H1 (cell line): Measurements from ENCODE around the gene LAMC1. TPM values are rescaled to one million over a fixed set of nuclear protein-coding genes. Genes with fewer than 3 reads are reported as not detected.

Experiments used
- CTCF ChIA-PET: fragments of 300-600 bp; sonication (Branson Sonifier 250); formaldehyde crosslinking; loops from one replicate; lab custom pipeline; 2021; ENCODE audit not compliant: partially characterized antibody; lab: Charles Lee
- POLR2A ChIA-PET: fragments of 300-600 bp; sonication (Branson Sonifier 250); formaldehyde crosslinking; loops from one replicate; lab custom pipeline; 2021; ENCODE audit warnings: inconsistent platforms; ENCODE audit not compliant: partially characterized antibody; lab: Charles Lee
- DNase-seq, 2 experiments: peaks; one replicate each; pipeline versions ENCODE4 v3.0.0 to v3.0.0-alpha.2; 2010 to 2022; ENCODE audit warnings: low spot score in 2 of 2, low read depth in 1 of 2, mixed read lengths in 1 of 2
- FAIRE-seq: peaks from 2 replicates; lab custom pipeline; 2011; peaks lifted over from hg19 to GRCh38; lab: Jason Lieb, UNC
- H2AFZ ChIP-seq: 2 replicates; pipeline ENCODE4 v1.8.1; 2012; ENCODE audit warnings: low read length, inconsistent platforms
- H2AK5ac ChIP-seq: 2 replicates; pipeline ENCODE4 v1.6.1; 2013; ENCODE audit warnings: low read depth, low read length
- H2BK120ac ChIP-seq: replicated peaks from 2 replicates; pipeline ENCODE3; 2013; ENCODE audit warnings: low read depth, low read length, inconsistent platforms
- H2BK12ac ChIP-seq: 2 replicates; pipeline ENCODE4 v1.6.1; 2013; ENCODE audit warnings: low read depth, low read length
- H2BK15ac ChIP-seq: 2 replicates; pipeline ENCODE4 v1.6.1; 2013; ENCODE audit warnings: low read length
- H2BK20ac ChIP-seq: 2 replicates; pipeline ENCODE4 v1.6.1; 2013; ENCODE audit warnings: low read length
- H2BK5ac ChIP-seq: 2 replicates; pipeline ENCODE4 v1.6.1; 2013; ENCODE audit warnings: low read depth, low read length
- H3K14ac ChIP-seq: 2 replicates; pipeline ENCODE4 v1.6.1; 2013; ENCODE audit warnings: inconsistent platforms; ENCODE audit not compliant: insufficient read length
- H3K18ac ChIP-seq: 2 replicates; pipeline ENCODE4 v1.6.1; 2013; ENCODE audit warnings: low read length; ENCODE audit errors: extremely low read depth
- H3K23ac ChIP-seq: 2 replicates; pipeline ENCODE4 v1.6.1; 2013; ENCODE audit warnings: inconsistent platforms; ENCODE audit not compliant: insufficient read length
- H3K23me2 ChIP-seq: 2 replicates; pipeline ENCODE4 v1.6.1; 2013; ENCODE audit warnings: low read depth, low read length
- H3K27ac ChIP-seq: 2 replicates; pipeline ENCODE4 v1.6.1; 2011; ENCODE audit warnings: low read depth, low read length, inconsistent platforms
- H3K27me3 ChIP-seq, 4 experiments: replicated peaks in 1 of 4; 1 replicate in 1 of 4; 2 replicates in 3 of 4; pipeline versions ENCODE4 v1.6.1 to v1.8.1; 2011 to 2013; ENCODE audit warnings: low read length in 3 of 4, mild to moderate bottlenecking in 3 of 4, inconsistent platforms in 2 of 4, mixed read lengths in 2 of 4, moderate library complexity in 1 of 4; ENCODE audit not compliant: control insufficient read depth in 3 of 4, insufficient read depth in 3 of 4; ENCODE audit errors: extremely low read depth in 1 of 4
- H3K36me3 ChIP-seq, 4 experiments: 2 replicates each; pipeline versions ENCODE4 v1.6.1 to v1.8.1; 2011 to 2013; ENCODE audit warnings: mild to moderate bottlenecking in 4 of 4, low read length in 3 of 4, moderate library complexity in 2 of 4, control low read depth in 1 of 4, inconsistent platforms in 1 of 4; ENCODE audit not compliant: insufficient read depth in 4 of 4, control insufficient read depth in 2 of 4
- H3K4ac ChIP-seq: replicated peaks from 2 replicates; pipeline ENCODE3; 2013; ENCODE audit warnings: low read length, low read depth, mixed read lengths, inconsistent platforms; ENCODE audit not compliant: insufficient read length
- H3K4me1 ChIP-seq, 4 experiments: replicated peaks in 1 of 4; 1 replicate in 1 of 4; 2 replicates in 3 of 4; pipeline versions ENCODE4 v1.6.1 to v1.8.1; 2011 to 2013; ENCODE audit warnings: low read length in 3 of 4, inconsistent platforms in 2 of 4, mixed read lengths in 1 of 4; ENCODE audit not compliant: insufficient read depth in 4 of 4, control insufficient read depth in 3 of 4
- H3K4me2 ChIP-seq, 2 experiments: 2 replicates each; pipeline versions ENCODE4 v1.6.1 to v1.8.1; 2011 to 2013; ENCODE audit warnings: low read depth in 2 of 2, low read length in 2 of 2, control low read depth in 1 of 2, inconsistent platforms in 1 of 2, mild to moderate bottlenecking in 1 of 2; ENCODE audit not compliant: insufficient read depth in 1 of 2
- H3K4me3 ChIP-seq, 4 experiments: fragments of 200-600, 300-600 bp in 1 of 4; sonication (generic), shearing (Covaris generic), sonication (Bioruptor Twin) in 1 of 4; 2 replicates each; pipeline versions ENCODE4 v1.5.1 to v1.8.1; 2011 to 2016; ENCODE audit warnings: low read length in 4 of 4, low read depth in 3 of 4, control low read depth in 2 of 4, inconsistent platforms in 2 of 4, mild to moderate bottlenecking in 2 of 4, mixed read lengths in 1 of 4, moderate library complexity in 1 of 4; ENCODE audit not compliant: insufficient read depth in 2 of 4; ENCODE audit errors: extremely low read depth in 1 of 4
- H3K56ac ChIP-seq: replicated peaks from 2 replicates; pipeline ENCODE3; 2013; ENCODE audit warnings: low read depth, mild to moderate bottlenecking, mixed read lengths, low read length, inconsistent platforms; ENCODE audit not compliant: insufficient read length
- H3K79me1 ChIP-seq: 2 replicates; pipeline ENCODE4 v1.6.1; 2013; ENCODE audit warnings: low read depth, low read length, control low read depth
- H3K79me2 ChIP-seq, 2 experiments: 2 replicates each; pipeline versions ENCODE4 v1.6.1 to v1.8.1; 2012 to 2013; ENCODE audit warnings: low read length in 2 of 2, mild to moderate bottlenecking in 2 of 2, inconsistent platforms in 1 of 2; ENCODE audit not compliant: insufficient read depth in 2 of 2, control insufficient read depth in 1 of 2
- H3K9ac ChIP-seq, 4 experiments: replicated peaks in 1 of 4; 1 replicate in 1 of 4; 2 replicates in 3 of 4; pipeline versions ENCODE4 v1.6.1 to v1.8.1; 2011 to 2013; ENCODE audit warnings: low read depth in 3 of 4, low read length in 3 of 4, control low read depth in 2 of 4, mild to moderate bottlenecking in 2 of 4, moderate library complexity in 2 of 4, inconsistent platforms in 1 of 4; ENCODE audit errors: extremely low read depth in 1 of 4
- H3K9me3 ChIP-seq, 2 experiments: 2 replicates each; pipeline versions ENCODE4 v1.6.1 to v1.8.1; 2012 to 2013; ENCODE audit warnings: mild to moderate bottlenecking in 2 of 2, moderate library complexity in 2 of 2, control low read depth in 1 of 2, inconsistent platforms in 1 of 2, low read depth in 1 of 2, low read length in 1 of 2, mixed read lengths in 1 of 2; ENCODE audit not compliant: insufficient read depth in 2 of 2
- H4K20me1 ChIP-seq, 2 experiments: replicated peaks in 1 of 2; 2 replicates each; pipeline versions ENCODE3 to v1.8.1; 2011 to 2013; ENCODE audit warnings: inconsistent platforms in 2 of 2, low read length in 2 of 2, mild to moderate bottlenecking in 1 of 2; ENCODE audit not compliant: insufficient read depth in 2 of 2, control insufficient read depth in 1 of 2
- H4K5ac ChIP-seq: 2 replicates; pipeline ENCODE4 v1.6.1; 2013; ENCODE audit warnings: low read length, low read depth, mixed read lengths, inconsistent platforms; ENCODE audit not compliant: insufficient read length
- H4K8ac ChIP-seq: 2 replicates; pipeline ENCODE4 v1.8.0; 2013; ENCODE audit warnings: mild to moderate bottlenecking, moderate library complexity, low read length, inconsistent platforms; ENCODE audit not compliant: insufficient read depth; ENCODE audit errors: extremely low read depth
- H4K91ac ChIP-seq: replicated peaks from 2 replicates; pipeline ENCODE3; 2013; ENCODE audit warnings: low read length, mixed read lengths, inconsistent platforms; ENCODE audit not compliant: insufficient read length
- CREB1 ChIP-seq: IDR thresholded peaks from 2 replicates; pipeline ENCODE4 v1.6.1; 2012; ENCODE audit warnings: inconsistent platforms
- RAD21 ChIP-seq, 2 experiments: IDR thresholded peaks in 1 of 2; conservative IDR thresholded peaks in 1 of 2; 2 replicates each; pipeline ENCODE4 v1.6.1; 2011; ENCODE audit warnings: low read depth in 2 of 2, low read length in 2 of 2, improper control_type of control experiment in 1 of 2, inconsistent platforms in 1 of 2, mild to moderate bottlenecking in 1 of 2, moderate library complexity in 1 of 2
- WGBS, 2 experiments: shearing (Covaris generic) in 1 of 2; methylation state at CpG; one replicate each; pipeline versions ENCODE4 v1.1.6 to v1.1.7; 2013 to 2015; ENCODE audit warnings: low lambda C conversion rate in 2 of 2, mixed read lengths in 2 of 2, inconsistent platforms in 1 of 2, low coverage in 1 of 2, missing lambda C conversion rate in 1 of 2; ENCODE audit not compliant: insufficient replicate concordance in 2 of 2, insufficient coverage in 1 of 2, insufficient read length in 1 of 2; ENCODE audit errors: extremely low coverage in 1 of 2, missing lambda C conversion rate in 1 of 2; 5-methylcytosine and 5-hydroxymethylcytosine counted together
- polyA plus RNA-seq, 7 experiments: library from polyadenylated mRNA; depleted of rRNA in 3 of 7; stranded (reverse) in 5 of 7; unstranded in 2 of 7; fragments of >200 nt in 5 of 7; fragments of 200-250 nt in 2 of 7; gene quantifications; 1 replicate in 5 of 7; 2 replicates in 1 of 7; 4 replicates in 1 of 7; pipeline versions ENCODE4 v1.2.1 to v1.2.3, GENCODE V29; 2011 to 2013; ENCODE audit warnings: missing spikeins in 2 of 7, mixed read lengths in 2 of 7
- total RNA-seq: library from RNA; stranded (reverse); fragmentation: NEBNext Ultra II Directional; extraction: Animal tissue kit (Norgen Biotek cat#: 25700); gene quantifications from 2 replicates; pipeline ENCODE4 v1.2.1, GENCODE V29; 2021

LAMC1 gene
- total and polyA plus RNA-seq, 2 of the 8 experiments (the other 6 are each of a cell fraction or from before 2014, with no cell fraction given), result 47.6 to 90.3 TPM

GRCh38 chr1:183002797-183003196 lies 20.4 kb upstream of the LAMC1 start:
- Histone ChIP-seq H3K27me3 (no peaks in the 10 kb centered on the region), H3K4me2 (no peak overlapping the region), H4K91ac (no peak overlapping the region), H3K79me2 (no peaks in the 10 kb centered on the region), H2AFZ (no peak overlapping the region), H3K27ac (no peak overlapping the region), H2AK5ac (no peak overlapping the region), H2BK15ac (no peak overlapping the region), H3K36me3 (no peaks in the 10 kb centered on the region), H3K9ac (no peak overlapping the region), H3K23ac (no peak overlapping the region), H3K14ac (no peak overlapping the region), H3K79me1 (no peaks in the 10 kb centered on the region), H3K9me3 (no peaks in the 10 kb centered on the region), H2BK5ac (no peak overlapping the region), H3K4ac (no peak overlapping the region), H3K18ac (no peak overlapping the region), H2BK20ac (no peak overlapping the region), H3K4me3 (no peak overlapping the region), H3K4me1 (no peaks in the 10 kb centered on the region), H2BK120ac (no peak overlapping the region), H2BK12ac (no peak overlapping the region), H3K23me2 (no peaks in the 10 kb centered on the region), H4K8ac (no peak overlapping the region), H4K20me1 (no peaks in the 10 kb centered on the region), H3K56ac (no peak overlapping the region), H4K5ac (no peak overlapping the region)
- POLR2A ChIA-PET, result interaction anchor here (0.6 kb wide), 1 partner anchor 357 kb away, joined by 3 read pairs; no protein-coding TSS in a partner anchor
- WGBS, 2 experiments, result 90% methylated on average over 3 of the region's 3 CpGs; no CpG with 5 or more reads in 1 of the 2 experiments
- FAIRE-seq (no peak), DNase-seq (no peak)
- CTCF ChIA-PET, result interaction anchor here (0.6 kb wide), 2 partner anchors 134 to 304 kb away, joined by 3 to 4 read pairs; no protein-coding TSS in a partner anchor
- no peak for TF ChIP-seq RAD21 (IDR thresholded peaks at IDR 0.05 in 1 of 2, conservative IDR thresholded peaks at IDR 0.05 in 1 of 2; ENCODE audit: low read depth in 2 of 2, low read length in 2 of 2)
- TF ChIP-seq CREB1, result no peak
